Endothelial cell of umbilical vein (primary cell): ENCODE data around the gene NR1H2. TPM values are rescaled to one million over a fixed set of nuclear protein-coding genes. Genes with fewer than 3 reads are reported as not detected.

Source experiments
- BruUV-seq: library from RNA; stranded (reverse); fragments of 400-500 nt; replicated peaks from 2 replicates; lab custom pipeline; 2021; lab: Mats Ljungman, UMichigan
- CTCF ChIA-PET: fragments of 300-600, 350-600 bp; sonication (Branson Sonifier 250); formaldehyde crosslinking; loops from one replicate; lab custom pipeline; 2021; ENCODE audit warnings: antibody characterized with exemption, inconsistent platforms; lab: Charles Lee
- POLR2A ChIA-PET: fragments of 300-600, 350-600 bp; sonication (Branson Sonifier 250); formaldehyde crosslinking; loops from one replicate; lab custom pipeline; 2021; ENCODE audit warnings: antibody characterized with exemption, inconsistent platforms; lab: Charles Lee
- DNase-seq: peaks from one replicate; pipeline ENCODE4 v3.0.0-alpha.2; 2011; ENCODE audit warnings: low read depth, low spot score
- FAIRE-seq: peaks from 2 replicates; lab custom pipeline; 2011; peaks lifted over from hg19 to GRCh38; lab: Jason Lieb, UNC
- H2AFZ ChIP-seq: 2 replicates; pipeline ENCODE4 v1.6.0; 2012; ENCODE audit warnings: low read depth, low read length, control low read depth, inconsistent platforms
- H3K27ac ChIP-seq: 2 replicates; pipeline ENCODE4 v1.5.1; 2011; ENCODE audit warnings: low read depth, mild to moderate bottlenecking, control low read depth, low read length, moderate library complexity; ENCODE audit not compliant: insufficient read depth
- H3K27me3 ChIP-seq, 2 experiments: 2 replicates each; pipeline versions ENCODE4 v1.6.0 to v1.6.1; 2011; ENCODE audit warnings: low read length in 2 of 2, mixed read lengths in 1 of 2; ENCODE audit not compliant: control insufficient read depth in 2 of 2, insufficient read depth in 2 of 2
- H3K36me3 ChIP-seq, 2 experiments: 2 replicates in 1 of 2; 3 replicates in 1 of 2; pipeline ENCODE4 v1.5.1; 2011; ENCODE audit warnings: low read length in 2 of 2, mild to moderate bottlenecking in 1 of 2, moderate library complexity in 1 of 2; ENCODE audit not compliant: control insufficient read depth in 2 of 2, insufficient read depth in 2 of 2; ENCODE audit errors: extremely low read depth in 1 of 2
- H3K4me1 ChIP-seq: 3 replicates; pipeline ENCODE4 v1.5.1; 2011; ENCODE audit warnings: mild to moderate bottlenecking, low read length; ENCODE audit not compliant: control insufficient read depth, insufficient read depth; ENCODE audit errors: extremely low read depth
- H3K4me2 ChIP-seq: 2 replicates; pipeline ENCODE4 v1.6.1; 2011; ENCODE audit warnings: low read length, control low read depth, mixed read lengths; ENCODE audit not compliant: insufficient read depth
- H3K4me3 ChIP-seq, 3 experiments: fragments of 200-600 bp in 1 of 3; sonication (generic), shearing (Covaris generic) in 1 of 3; replicated peaks in 1 of 3; 2 replicates each; pipeline ENCODE4 v1.5.1; 2011 to 2016; ENCODE audit warnings: control low read depth in 3 of 3, low read length in 3 of 3, mild to moderate bottlenecking in 2 of 3, inconsistent platforms in 1 of 3, low read depth in 1 of 3, moderate library complexity in 1 of 3; ENCODE audit not compliant: insufficient read depth in 1 of 3
- H3K79me2 ChIP-seq: 2 replicates; pipeline ENCODE4 v1.6.0; 2012; ENCODE audit warnings: low read length, inconsistent platforms; ENCODE audit not compliant: control insufficient read depth, insufficient read depth
- H3K9ac ChIP-seq: replicated peaks from 2 replicates; pipeline ENCODE3; 2011; ENCODE audit warnings: low read length, control low read depth; ENCODE audit not compliant: insufficient read depth; ENCODE audit errors: extremely low read depth
- H3K9me1 ChIP-seq: replicated peaks from 3 replicates; pipeline ENCODE4 v1.6.0; 2011; ENCODE audit warnings: mild to moderate bottlenecking, low read length; ENCODE audit not compliant: control insufficient read depth, insufficient read depth; ENCODE audit errors: extremely low read depth
- H3K9me3 ChIP-seq: replicated peaks from 2 replicates; pipeline ENCODE4 v1.5.1; 2012; ENCODE audit warnings: low read length, inconsistent platforms; ENCODE audit not compliant: control insufficient read depth, insufficient read depth
- H4K20me1 ChIP-seq: replicated peaks from 2 replicates; pipeline ENCODE3; 2011; ENCODE audit warnings: mild to moderate bottlenecking, low read length; ENCODE audit not compliant: control insufficient read depth, insufficient read depth; ENCODE audit errors: extremely low read depth
- CTCF ChIP-seq, 2 donors: IDR thresholded peaks; 1 replicate in 1 of 2; 2 replicates in 1 of 2; pipeline ENCODE4 v1.5.1; 2011; ENCODE audit warnings: low read length in 2 of 2, mild to moderate bottlenecking in 2 of 2, moderate library complexity in 2 of 2, control low read depth in 1 of 2, inconsistent platforms in 1 of 2, low read depth in 1 of 2; ENCODE audit not compliant: insufficient read depth in 1 of 2; ENCODE audit errors: extremely low read depth in 1 of 2
- EZH2 ChIP-seq: IDR thresholded peaks from 2 replicates; pipeline ENCODE4 v1.6.1; 2012; ENCODE audit warnings: borderline replicate concordance, low read depth, mild to moderate bottlenecking, moderate library complexity, low read length, inconsistent platforms; ENCODE audit not compliant: severe bottlenecking
- FOS ChIP-seq: IDR thresholded peaks from 2 replicates; pipeline ENCODE4 v1.6.1; 2011; ENCODE audit warnings: mild to moderate bottlenecking, low read length, moderate library complexity, borderline replicate concordance; ENCODE audit not compliant: insufficient read depth
- GATA2 ChIP-seq: IDR thresholded peaks from 2 replicates; pipeline ENCODE4 v1.7.0; 2011; ENCODE audit warnings: low read depth, mild to moderate bottlenecking, moderate library complexity, mixed read lengths, low read length; ENCODE audit not compliant: insufficient read length, insufficient read depth
- JUN ChIP-seq: IDR thresholded peaks from 2 replicates; pipeline ENCODE4 v1.6.1; 2011; ENCODE audit warnings: borderline replicate concordance, low read depth; ENCODE audit not compliant: insufficient read length, insufficient read depth
- MAX ChIP-seq: IDR thresholded peaks from 2 replicates; pipeline ENCODE4 v1.6.1; 2011; ENCODE audit not compliant: insufficient read depth, insufficient read length
- MYC ChIP-seq: IDR thresholded peaks from one replicate; pipeline ENCODE4 v1.6.1; 2011; ENCODE audit warnings: mild to moderate bottlenecking, low read depth, low read length
- POLR2A ChIP-seq: IDR thresholded peaks from 2 replicates; pipeline ENCODE4 v1.6.1; 2012; ENCODE audit warnings: low read depth, mild to moderate bottlenecking, control low read depth, low read length
- POLR2AphosphoS5 ChIP-seq: IDR thresholded peaks from 2 replicates; pipeline ENCODE4 v1.6.1; 2012; ENCODE audit warnings: low read depth, mild to moderate bottlenecking, control low read depth, low read length, moderate library complexity; ENCODE audit not compliant: insufficient read depth
- dilution Hi-C: fragments of 300-500 bp; cut with MboI; formaldehyde crosslinking; loops from one replicate; pipeline ENCODE4 v1.15.0; 2019; ENCODE audit warnings: low sequenced_read_pairs; ENCODE audit not compliant: extremely low pct_ligation_motif_present
- intact Hi-C: fragments of 100-400 bp; cut with micrococcal nuclease; formaldehyde crosslinking; loops from one replicate; pipeline ENCODE4 v1.10.0; 2022
- polyA plus RNA-seq, 4 experiments: library from polyadenylated mRNA; depleted of rRNA in 3 of 4; stranded (reverse) in 3 of 4; unstranded in 1 of 4; fragments of >200 nt; gene quantifications; 2 replicates each; pipeline versions ENCODE4 v1.2.1 to v1.2.3, GENCODE V29; 2011 to 2012; ENCODE audit warnings: missing spikeins in 1 of 4
- total RNA-seq: library from RNA; stranded (reverse); gene quantifications from 2 replicates; pipeline ENCODE4 v1.2.3, GENCODE V29; 2021

NR1H2 gene
- total and polyA plus RNA-seq, 2 donors (not counting 3 experiments of a cell fraction or from before 2014, with no cell fraction given) = 46.7 to 48.4 TPM

- intact Hi-C loops (no loop called here), dilution Hi-C loops (no loop called here)
- Histone ChIP-seq H3K9me3 (no peaks in the 10 kb centered on the region), H3K36me3 (peaks cover 0 to 3% of the 10 kb centered on the region in 2 experiments), H2AFZ (no peak overlapping the region), H3K9me1 (no peaks in the 10 kb centered on the region), H3K27ac (no peak overlapping the region), H3K4me1 (no peaks in the 10 kb centered on the region), H4K20me1 (no peaks in the 10 kb centered on the region), H3K27me3 (peaks cover 1 to 3% of the 10 kb centered on the region in 2 experiments), H3K4me2 (no peak overlapping the region), H3K4me3 (no peak overlapping the region), H3K9ac (no peak overlapping the region), H3K79me2 (no peaks in the 10 kb centered on the region)
- FAIRE-seq (no peak), DNase-seq (no peak)
- no TSS peak for BruUV-seq
- ChIA-PET POLR2A (no interaction called here), CTCF (interaction anchor here (1.0 to 5.7 kb wide), 2 partner anchors 46 to 56 kb away, joined by 4 to 88 read pairs; no protein-coding TSS in a partner anchor)
- TF ChIP-seq MAX = no peak
- no peak for TF ChIP-seq POLR2AphosphoS5
- no peak for TF ChIP-seq JUN
- TF ChIP-seq FOS = no peak
- no peak for TF ChIP-seq CTCF (IDR thresholded peaks at IDR 0.05; ENCODE audit: extremely low read depth in 1 of 2, insufficient read depth in 1 of 2, low read depth in 1 of 2, low read length in 2 of 2)
- TF ChIP-seq EZH2 = no peak
- no peak for TF ChIP-seq GATA2
- no peak for TF ChIP-seq MYC
- no peak for TF ChIP-seq POLR2A
Measured at GRCh38 chr19:50413531-50413930, 37.3 kb downstream of the NR1H2 start.
